H1 (cell line): Measurements from ENCODE around the gene FOSL1. TPM values are rescaled to one million over a fixed set of nuclear protein-coding genes. Genes with fewer than 3 reads are reported as not detected.

ENCODE experiments used
- ASH2L ChIP-seq: fragments of 200-600, 300-600 bp; sonication (generic); IDR thresholded peaks from one replicate; pipeline ENCODE4 v1.7.1; 2017; ENCODE audit warnings: low read length
- BRCA1 ChIP-seq: IDR thresholded peaks from 2 replicates; pipeline ENCODE4 v1.6.1; 2012; ENCODE audit warnings: low read depth, low read length, improper control_type of control experiment
- CBX5 ChIP-seq: fragments of 300-800, 300-1000 bp; sonication (generic); IDR thresholded peaks from 2 replicates; pipeline ENCODE4 v1.7.1; 2016; ENCODE audit warnings: antibody characterized with exemption, low read length, low read depth
- CHD2 ChIP-seq: IDR thresholded peaks from 2 replicates; pipeline ENCODE4 v1.6.1; 2012; ENCODE audit warnings: low read length, improper control_type of control experiment
- EZH2 ChIP-seq: fragments of 200-600 bp; sonication (generic); IDR thresholded peaks from 2 replicates; pipeline ENCODE4 v1.7.1; 2012; ENCODE audit warnings: low read depth, mild to moderate bottlenecking, moderate library complexity, low read length, inconsistent platforms; ENCODE audit not compliant: severe bottlenecking
- FOSL1 ChIP-seq: IDR thresholded peaks from 2 replicates; pipeline ENCODE4 v1.6.1; 2011; ENCODE audit warnings: mild to moderate bottlenecking, low read depth, low read length, moderate library complexity; ENCODE audit not compliant: insufficient read depth
- GABPA ChIP-seq: IDR thresholded peaks from 2 replicates; pipeline ENCODE4 v1.6.1; 2011; ENCODE audit warnings: mild to moderate bottlenecking, low read length, moderate library complexity, borderline replicate concordance; ENCODE audit not compliant: insufficient read depth
- GTF2F1 ChIP-seq: IDR thresholded peaks from 2 replicates; pipeline ENCODE4 v1.6.1; 2012; ENCODE audit warnings: low read depth, low read length, improper control_type of control experiment, borderline replicate concordance
- HDAC2 ChIP-seq, 2 experiments: fragments of 300-600 bp in 1 of 2; sonication (generic) in 1 of 2; IDR thresholded peaks; 2 replicates each; pipeline ENCODE4 v1.6.1; 2011 to 2012; ENCODE audit warnings: low read depth in 2 of 2, low read length in 2 of 2, mild to moderate bottlenecking in 2 of 2, moderate library complexity in 2 of 2, borderline replicate concordance in 1 of 2, inconsistent platforms in 1 of 2
- JUND ChIP-seq: IDR thresholded peaks from 2 replicates; pipeline ENCODE4 v1.6.1; 2011; ENCODE audit warnings: mild to moderate bottlenecking, improper control_type of control experiment, low read length
- KDM1A ChIP-seq: fragments of 200-600, 300-600 bp; sonication (generic); IDR thresholded peaks from 2 replicates; pipeline ENCODE4 v1.7.1; 2016; ENCODE audit warnings: mild to moderate bottlenecking, low read length, borderline replicate concordance
- KDM4A ChIP-seq: IDR thresholded peaks from one replicate; pipeline ENCODE4 v1.7.1; 2012; ENCODE audit warnings: low read depth, mild to moderate bottlenecking, moderate library complexity, low read length, inconsistent platforms; ENCODE audit not compliant: severe bottlenecking
- KDM5A ChIP-seq: fragments of 200-600 bp; IDR thresholded peaks from 2 replicates; pipeline ENCODE4 v1.7.1; 2012; ENCODE audit warnings: mild to moderate bottlenecking, low read length, inconsistent platforms, mixed read lengths
- NANOG ChIP-seq: IDR thresholded peaks from 2 replicates; pipeline ENCODE4 v1.6.1; 2011; ENCODE audit warnings: low read length, low read depth, mild to moderate bottlenecking, inconsistent platforms; ENCODE audit not compliant: insufficient read depth, poor library complexity, severe bottlenecking
- POLR2A ChIP-seq, 2 experiments: IDR thresholded peaks; 1 replicate in 1 of 2; 2 replicates in 1 of 2; pipeline ENCODE4 v1.6.1; 2011; ENCODE audit warnings: low read depth in 2 of 2, low read length in 2 of 2, mild to moderate bottlenecking in 2 of 2; ENCODE audit errors: control extremely low read depth in 1 of 2
- POLR2AphosphoS5 ChIP-seq: IDR thresholded peaks from 2 replicates; pipeline ENCODE4 v1.6.1; 2011; ENCODE audit warnings: low read depth, low read length
- RXRA ChIP-seq: IDR thresholded peaks from 2 replicates; pipeline ENCODE4 v1.6.1; 2011; ENCODE audit warnings: low read depth, mild to moderate bottlenecking, low read length, moderate library complexity; ENCODE audit not compliant: insufficient read depth
- SIN3A ChIP-seq, 2 experiments: IDR thresholded peaks in 1 of 2; conservative IDR thresholded peaks in 1 of 2; 2 replicates each; pipeline ENCODE4 v1.6.1; 2011 to 2012; ENCODE audit warnings: low read length in 2 of 2, improper control_type of control experiment in 1 of 2, low read depth in 1 of 2, mild to moderate bottlenecking in 1 of 2
- SIX5 ChIP-seq: IDR thresholded peaks from 2 replicates; pipeline ENCODE4 v1.6.1; 2011; ENCODE audit warnings: mild to moderate bottlenecking, low read depth, low read length
- SP2 ChIP-seq: IDR thresholded peaks from 2 replicates; pipeline ENCODE4 v1.6.1; 2012; ENCODE audit warnings: mild to moderate bottlenecking, low read length, inconsistent platforms
- TBP ChIP-seq: IDR thresholded peaks from 2 replicates; pipeline ENCODE4 v1.6.1; 2011; ENCODE audit warnings: low read depth, low read length, improper control_type of control experiment
- TCF12 ChIP-seq: IDR thresholded peaks from 2 replicates; pipeline ENCODE4 v1.6.1; 2011; ENCODE audit warnings: low read depth, mild to moderate bottlenecking, low read length
- TEAD4 ChIP-seq: IDR thresholded peaks from 2 replicates; pipeline ENCODE4 v1.6.1; 2012; ENCODE audit warnings: low read depth, low read length, inconsistent platforms, mixed read lengths
- YY1 ChIP-seq: IDR thresholded peaks from 2 replicates; pipeline ENCODE4 v1.6.1; 2011; ENCODE audit warnings: low read depth, mild to moderate bottlenecking, low read length
- polyA plus RNA-seq, 7 experiments: library from polyadenylated mRNA; depleted of rRNA in 3 of 7; stranded (reverse) in 5 of 7; unstranded in 2 of 7; fragments of >200 nt in 5 of 7; fragments of 200-250 nt in 2 of 7; gene quantifications; 1 replicate in 5 of 7; 2 replicates in 1 of 7; 4 replicates in 1 of 7; pipeline versions ENCODE4 v1.2.1 to v1.2.3, GENCODE V29; 2011 to 2013; ENCODE audit warnings: missing spikeins in 2 of 7, mixed read lengths in 2 of 7
- total RNA-seq: library from RNA; stranded (reverse); fragmentation: NEBNext Ultra II Directional; extraction: Animal tissue kit (Norgen Biotek cat#: 25700); gene quantifications from 2 replicates; pipeline ENCODE4 v1.2.1, GENCODE V29; 2021

FOSL1 gene
- total and polyA plus RNA-seq, 2 of the 8 experiments (the other 6 are each of a cell fraction or from before 2014, with no cell fraction given) = 6.3 to 7.2 TPM

- peak in 1 of 2 experiments; percentile 100; a peak in 2 of 3 replicates for TF ChIP-seq POLR2A (IDR thresholded peaks at IDR 0.05; ENCODE audit: control extremely low read depth in 1 of 2, low read depth in 2 of 2, low read length in 2 of 2)
- peak; percentile 93 for TF ChIP-seq GABPA
- TF ChIP-seq RXRA = no peak
- peak; percentile 99 for TF ChIP-seq POLR2AphosphoS5
- TF ChIP-seq KDM1A = no peak
- TF ChIP-seq SIX5 = peak; percentile 85
- 0 out of 2 replicates have a peak, but pooled peaks have one; percentile 23 for TF ChIP-seq TCF12
- peak; percentile 18 for TF ChIP-seq NANOG
- no peak for TF ChIP-seq FOSL1
- TF ChIP-seq ASH2L = no peak
- TF ChIP-seq TBP = peak; percentile 98
- TF ChIP-seq CBX5 = no peak
- no peak for TF ChIP-seq KDM5A
- TF ChIP-seq SIN3A (conservative IDR thresholded peaks at IDR 0.05 in 1 of 2, IDR thresholded peaks at IDR 0.05 in 1 of 2; ENCODE audit: low read depth in 1 of 2, low read length in 2 of 2) = peak; percentile 23 to 86; a peak in 3 of 4 replicates
- TF ChIP-seq TEAD4 = peak; percentile 36; the same call in 1 of the 2 replicates
- peak; percentile 90 for TF ChIP-seq GTF2F1
- TF ChIP-seq KDM4A = peak; percentile 5
- no peak for TF ChIP-seq SP2
- TF ChIP-seq HDAC2 (IDR thresholded peaks at IDR 0.05; ENCODE audit: borderline replicate concordance in 1 of 2, low read depth in 2 of 2, low read length in 2 of 2) = 0 out of 4 replicates have a peak, but pooled peaks of 1 of the 2 experiments have one; percentile 9
- no peak for TF ChIP-seq CHD2
- TF ChIP-seq BRCA1 = no peak
- TF ChIP-seq YY1 = peak; percentile 37; the same call in 1 of the 2 replicates
- TF ChIP-seq JUND = 0 out of 2 replicates have a peak, but pooled peaks have one; percentile 15
- no peak for TF ChIP-seq EZH2
Measured at GRCh38 chr11:65857853-65858680, 42.1 kb downstream of the FOSL1 start, which contains the start of gene CFL1 (continued).
